ENCODE measurements around the gene ADGRB3. TPM values are rescaled to one million over a fixed set of nuclear protein-coding genes. Genes with fewer than 3 reads are reported as not detected.

The ADGRB3 gene
- total RNA-seq, 1 donor from 2014 or later: 14.9 TPM

GRCh38 chr6:69145062-69145461 lies 510.0 kb downstream of the ADGRB3 start:
- no peak overlapping the region for H3K4me3 Mint-ChIP-seq
- no peaks in the 10 kb centered on the region for H3K4me1 Mint-ChIP-seq
- no peaks in the 10 kb centered on the region for H3K27me3 Mint-ChIP-seq (ENCODE audit: low read depth)
- no peak for DNase-seq (ENCODE audit: low spot score in 2 of 2, unreplicated experiment in 2 of 2)
- no peak overlapping the region for H3K27ac Mint-ChIP-seq
- no peak for TF ChIP-seq CTCF (IDR thresholded peaks at IDR 0.05; ENCODE audit: unreplicated experiment)
- H3K9me3 Mint-ChIP-seq: peaks cover 35% of the 10 kb centered on the region
- peaks cover 3% of the 10 kb centered on the region for H3K36me3 Mint-ChIP-seq

GRCh38 chr6:69146385-69146784 lies 511.3 kb downstream of the ADGRB3 start:
- Mint-ChIP-seq H3K4me1 (no peaks in the 10 kb centered on the region), H3K27ac (no peak overlapping the region), H3K4me3 (no peak overlapping the region), H3K36me3 (peaks cover 3% of the 10 kb centered on the region), H3K9me3 (peaks cover 35% of the 10 kb centered on the region), H3K27me3 (ENCODE audit: low read depth) (no peaks in the 10 kb centered on the region)
- TF ChIP-seq CTCF (IDR thresholded peaks at IDR 0.05; ENCODE audit: unreplicated experiment): no peak
- no peak for DNase-seq (ENCODE audit: low spot score in 2 of 2, unreplicated experiment in 2 of 2)

GRCh38 chr6:69155467-69155866 lies 520.4 kb downstream of the ADGRB3 start:
- no peaks in the 10 kb centered on the region for H3K9me3 Mint-ChIP-seq
- no peaks in the 10 kb centered on the region for H3K36me3 Mint-ChIP-seq
- no peaks in the 10 kb centered on the region for H3K4me1 Mint-ChIP-seq
- no peak overlapping the region for H3K4me3 Mint-ChIP-seq
- no peak overlapping the region for H3K27ac Mint-ChIP-seq
- DNase-seq (ENCODE audit: low spot score in 2 of 2, unreplicated experiment in 2 of 2): no peak
- no peaks in the 10 kb centered on the region for H3K27me3 Mint-ChIP-seq (ENCODE audit: low read depth)
- no peak for TF ChIP-seq CTCF (IDR thresholded peaks at IDR 0.05; ENCODE audit: unreplicated experiment)

GRCh38 chr6:69162811-69163210 lies 527.7 kb downstream of the ADGRB3 start:
- Mint-ChIP-seq H3K4me3 (no peak overlapping the region), H3K27me3 (ENCODE audit: low read depth) (no peaks in the 10 kb centered on the region), H3K36me3 (no peaks in the 10 kb centered on the region), H3K4me1 (no peaks in the 10 kb centered on the region), H3K9me3 (no peaks in the 10 kb centered on the region), H3K27ac (no peak overlapping the region)
- TF ChIP-seq CTCF (IDR thresholded peaks at IDR 0.05; ENCODE audit: unreplicated experiment): no peak
- DNase-seq (ENCODE audit: low spot score in 2 of 2, unreplicated experiment in 2 of 2): no peak

GRCh38 chr6:69164564-69165229 lies 529.6 kb downstream of the ADGRB3 start:
- Mint-ChIP-seq H3K9me3 (no peaks in the 10 kb centered on the region), H3K36me3 (no peaks in the 10 kb centered on the region), H3K27me3 (ENCODE audit: low read depth) (no peaks in the 10 kb centered on the region), H3K27ac (no peak overlapping the region), H3K4me1 (no peaks in the 10 kb centered on the region), H3K4me3 (no peak overlapping the region)
- no peak for DNase-seq (ENCODE audit: low spot score in 2 of 2, unreplicated experiment in 2 of 2)
- peak; percentile 41 for TF ChIP-seq CTCF (IDR thresholded peaks at IDR 0.05; ENCODE audit: unreplicated experiment)

DNA sequence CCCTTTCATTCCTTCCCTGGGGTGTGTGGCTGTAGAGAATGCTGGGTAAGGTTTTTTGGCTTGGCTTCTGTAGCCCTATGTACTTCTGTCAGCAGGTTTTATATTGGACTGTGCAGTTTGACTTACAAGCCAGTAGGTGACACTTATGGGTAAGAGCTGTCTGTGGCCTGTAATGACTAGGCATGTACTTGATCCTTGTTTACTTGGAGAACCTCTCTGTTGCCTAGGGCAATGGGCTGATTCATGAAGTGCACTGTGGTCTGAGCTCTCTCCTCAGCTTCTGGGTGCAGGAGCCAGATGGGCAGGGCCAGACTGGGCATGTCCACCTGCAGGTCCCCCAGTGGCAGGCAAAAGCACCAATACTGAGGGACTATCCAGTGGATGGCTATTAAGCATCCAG lies 544.6 kb downstream of the ADGRB3 start:
- H3K36me3 Mint-ChIP-seq: no peaks in the 10 kb centered on the region

More for the DNA sequence above, 544.6 kb downstream of the ADGRB3 start:
- no peaks in the 10 kb centered on the region for H3K27me3 Mint-ChIP-seq (ENCODE audit: low read depth)
- peaks cover 10% of the 10 kb centered on the region for H3K9me3 Mint-ChIP-seq
- TF ChIP-seq CTCF (IDR thresholded peaks at IDR 0.05; ENCODE audit: unreplicated experiment): no peak
- no peaks in the 10 kb centered on the region for H3K4me1 Mint-ChIP-seq
- no peak overlapping the region for H3K27ac Mint-ChIP-seq
- H3K4me3 Mint-ChIP-seq: no peak overlapping the region
- DNase-seq (ENCODE audit: low spot score in 2 of 2, unreplicated experiment in 2 of 2): no peak

Data from mesothelial cell of epicardium (in vitro differentiated cells).